GM23338 (cell line): Measurements from ENCODE around the gene PIGS. TPM values are rescaled to one million over a fixed set of nuclear protein-coding genes. Genes with fewer than 3 reads are reported as not detected.

Source experiments
- ATAC-seq: fragments of 200-7000 bp; cut with Tn5 transposase; 3 replicates; pipeline ENCODE4 v1.9.1; 2020
- DNase-seq: peaks from one replicate; pipeline ENCODE4 v3.0.0-alpha.2; 2015; ENCODE audit warnings: low spot score
- H2AFZ ChIP-seq: fragments of 200-600 bp; sonication (generic); 2 replicates; pipeline ENCODE4 v1.8.0; 2016; ENCODE audit warnings: antibody characterized with exemption, mild to moderate bottlenecking, moderate library complexity
- H3F3A ChIP-seq: fragments of 200-600 bp; sonication (generic); replicated peaks from 2 replicates; pipeline ENCODE4 v1.8.0; 2017; ENCODE audit warnings: antibody characterized with exemption, mixed run types, low read depth
- H3K27ac ChIP-seq: fragments of 200-600 bp; sonication (generic); 2 replicates; pipeline ENCODE4 v1.6.1; 2016; ENCODE audit warnings: low read depth
- H3K27me3 ChIP-seq: fragments of 200-600 bp; sonication (generic); 2 replicates; pipeline ENCODE4 v1.8.0; 2016; ENCODE audit warnings: mild to moderate bottlenecking, mixed run types, moderate library complexity; ENCODE audit not compliant: insufficient read depth
- H3K36me3 ChIP-seq: fragments of 200-600 bp; sonication (generic); 2 replicates; pipeline ENCODE4 v1.8.0; 2016; ENCODE audit warnings: mild to moderate bottlenecking; ENCODE audit not compliant: insufficient read depth
- H3K4me1 ChIP-seq: fragments of 200-600 bp; sonication (generic); 2 replicates; pipeline ENCODE4 v1.8.0; 2016; ENCODE audit warnings: mild to moderate bottlenecking, moderate library complexity; ENCODE audit not compliant: insufficient read depth
- H3K4me2 ChIP-seq: fragments of 200-600 bp; sonication (generic); 2 replicates; pipeline ENCODE4 v1.7.1; 2017; ENCODE audit warnings: mixed run types
- H3K4me3 ChIP-seq: fragments of 200-600 bp; sonication (generic); 2 replicates; pipeline ENCODE4 v1.6.1; 2016; ENCODE audit warnings: mixed run types
- H3K79me2 ChIP-seq: fragments of 200-600 bp; sonication (generic); replicated peaks from 2 replicates; pipeline ENCODE4 v1.8.0; 2017; ENCODE audit warnings: mild to moderate bottlenecking; ENCODE audit not compliant: insufficient read depth
- H3K9me2 ChIP-seq: fragments of 200-600 bp; sonication (generic); 2 replicates; pipeline ENCODE4 v1.8.0; 2017; ENCODE audit not compliant: insufficient read depth
- H4K20me1 ChIP-seq: fragments of 200-600 bp; sonication (generic); replicated peaks from 2 replicates; pipeline ENCODE4 v1.8.0; 2017; ENCODE audit warnings: mild to moderate bottlenecking; ENCODE audit not compliant: insufficient read depth
- H3K27ac Mint-ChIP-seq: 2 replicates; pipeline ENCODE4 v1.8.0; 2020; ENCODE audit warnings: inconsistent platforms, mild to moderate bottlenecking, moderate library complexity, mixed read lengths
- H3K27me3 Mint-ChIP-seq: 3 replicates; pipeline ENCODE4 v1.8.0; 2022; ENCODE audit warnings: low read depth, mild to moderate bottlenecking, moderate library complexity, mixed read lengths, inconsistent platforms; ENCODE audit not compliant: insufficient read depth, poor library complexity
- H3K36me3 Mint-ChIP-seq: 3 replicates; pipeline ENCODE4 v1.8.0; 2021; ENCODE audit warnings: low read depth, mild to moderate bottlenecking, inconsistent platforms, moderate library complexity, mixed read lengths
- H3K4me1 Mint-ChIP-seq: 3 replicates; pipeline ENCODE4 v1.8.0; 2020; ENCODE audit warnings: mild to moderate bottlenecking, inconsistent platforms, mixed read lengths
- H3K4me3 Mint-ChIP-seq: 3 replicates; pipeline ENCODE4 v1.8.0; 2021; ENCODE audit warnings: moderate library complexity, mild to moderate bottlenecking, inconsistent platforms, mixed read lengths
- H3K9me3 Mint-ChIP-seq: 3 replicates; pipeline ENCODE4 v1.8.0; 2020; ENCODE audit warnings: moderate library complexity, mild to moderate bottlenecking, inconsistent platforms, mixed read lengths
- CREB1 ChIP-seq: fragments of 250-450 bp; sonication (Bioruptor Pico); IDR thresholded peaks from 2 replicates; pipeline ENCODE4 v1.5.0; 2020; ENCODE audit warnings: low read depth, mild to moderate bottlenecking, moderate library complexity
- ETS1 ChIP-seq: IDR thresholded peaks from 2 replicates; pipeline ENCODE4 v1.6.1; 2016; ENCODE audit warnings: antibody characterized with exemption
- EZH2 ChIP-seq: fragments of 200-600 bp; sonication (generic); IDR thresholded peaks from one replicate; pipeline ENCODE4 v1.8.0; 2017; ENCODE audit warnings: antibody characterized with exemption, mild to moderate bottlenecking, low read depth; ENCODE audit not compliant: unreplicated experiment
- JUNB ChIP-seq: IDR thresholded peaks from one replicate; pipeline ENCODE4 v1.6.1; 2016; ENCODE audit warnings: antibody characterized with exemption; ENCODE audit not compliant: unreplicated experiment
- POLR2AphosphoS5 ChIP-seq: IDR thresholded peaks from 2 replicates; pipeline ENCODE4 v1.6.1; 2016; ENCODE audit warnings: antibody characterized with exemption, low read depth
- REST ChIP-seq: IDR thresholded peaks from one replicate; pipeline ENCODE4 v1.6.1; 2018; ENCODE audit warnings: antibody characterized with exemption; ENCODE audit not compliant: unreplicated experiment
- STAT1 ChIP-seq: IDR thresholded peaks from one replicate; pipeline ENCODE4 v1.6.1; 2016; ENCODE audit warnings: antibody characterized with exemption; ENCODE audit not compliant: unreplicated experiment
- ZNF114 ChIP-seq: fragments of 250-450 bp; sonication (Bioruptor Pico); IDR thresholded peaks from 2 replicates; pipeline ENCODE4 v1.5.0; 2020; ENCODE audit warnings: mild to moderate bottlenecking, moderate library complexity
- ZNF462 ChIP-seq: fragments of 250-450 bp; sonication (Bioruptor Pico); IDR thresholded peaks from 2 replicates; pipeline ENCODE4 v1.5.0; 2020; ENCODE audit warnings: mild to moderate bottlenecking, moderate library complexity
- polyA plus RNA-seq: library from polyadenylated mRNA; unstranded; fragments of >200 nt; fragmentation: Nextera tagmentation; extraction: Ambion mirVana; gene quantifications from 2 replicates; pipeline ENCODE4 v1.2.1, GENCODE V29; 2016
- total RNA-seq: library from RNA; depleted of rRNA; stranded (reverse); fragments of >200 nt; shearing (Covaris generic); gene quantifications from 2 replicates; pipeline ENCODE4 v1.2.3, GENCODE V29; 2014

The PIGS gene
- total and polyA plus RNA-seq, 2 experiments from 2014 or later, result 16.4 to 53.2 TPM

GRCh38 chr17:28541439-28541838, 29.9 kb downstream of the PIGS start:
- peaks cover 9% of the 10 kb centered on the region for H3K4me1 ChIP-seq
- no peaks in the 10 kb centered on the region for H3F3A ChIP-seq
- H3K36me3 ChIP-seq, result no peaks in the 10 kb centered on the region
- H3K27ac ChIP-seq, result no peak overlapping the region
- no peak overlapping the region for H3K27ac Mint-ChIP-seq
- H2AFZ ChIP-seq, result no peak overlapping the region
- DNase-seq, result no peak
- H3K27me3 ChIP-seq, result no peaks in the 10 kb centered on the region
- H3K27me3 Mint-ChIP-seq, result peaks cover 10% of the 10 kb centered on the region
- no peaks in the 10 kb centered on the region for H3K79me2 ChIP-seq
- H3K4me3 ChIP-seq, result no peak overlapping the region
- TF ChIP-seq EZH2 (no peak), REST (no peak), ZNF462 (CRISPR knock-in tag) (no peak), ZNF114 (CRISPR knock-in tag) (no peak), STAT1 (no peak), CREB1 (no peak), JUNB (no peak), POLR2AphosphoS5 (no peak), ETS1 (no peak)
- H3K4me3 Mint-ChIP-seq, result no peak overlapping the region
- H3K36me3 Mint-ChIP-seq, result no peaks in the 10 kb centered on the region; the same call in 2 of the 3 replicates
- no peak overlapping the region for H3K4me2 ChIP-seq
- no peak for ATAC-seq
- no peaks in the 10 kb centered on the region for H3K9me2 ChIP-seq
- H3K4me1 Mint-ChIP-seq, result peaks cover 14% of the 10 kb centered on the region
- no peaks in the 10 kb centered on the region for H4K20me1 ChIP-seq
- H3K9me3 Mint-ChIP-seq, result no peaks in the 10 kb centered on the region
